HCT116 (cell line): ENCODE measurements around the gene PRKG1. TPM values are rescaled to one million over a fixed set of nuclear protein-coding genes. Genes with fewer than 3 reads are reported as not detected.

Source experiments
- ATAC-seq: fragments of 200-7000 bp; cut with Tn5 transposase; 2 replicates; pipeline ENCODE4 v1.9.1; 2020; ENCODE audit warnings: mild to moderate bottlenecking, moderate library complexity
- BruUV-seq: library from RNA; stranded (reverse); fragments of 400-500 nt; replicated peaks from 2 replicates; lab custom pipeline; 2021; lab: Mats Ljungman, UMichigan
- CTCF ChIA-PET: fragments of 300-600 bp; sonication (Branson Sonifier 250); formaldehyde crosslinking; loops from one replicate; lab custom pipeline; 2021; ENCODE audit warnings: antibody characterized with exemption; lab: Charles Lee
- POLR2A ChIA-PET: fragments of 300-600, 350-600 bp; sonication (Branson Sonifier 250); formaldehyde crosslinking; loops from one replicate; lab custom pipeline; 2021; ENCODE audit warnings: antibody characterized with exemption; lab: Charles Lee
- RAD21 ChIA-PET, 2 experiments: fragments of 300-600 bp; sonication (Branson Sonifier 250); formaldehyde crosslinking; loops; one replicate each; lab custom pipeline; 2023; ENCODE audit warnings: low total read pairs in 2 of 2; ENCODE audit not compliant: uncharacterized antibody in 2 of 2, unreplicated experiment in 2 of 2, low non-redundant PET in 1 of 2; lab: Charles Lee
- DNase-seq: peaks from one replicate; pipeline ENCODE4 v3.0.0-alpha.2; 2010; ENCODE audit warnings: low read depth, low spot score
- H2AFZ ChIP-seq: fragments of 200-600 bp; shearing (Covaris generic), sonication (generic); 2 replicates; pipeline ENCODE4 v1.6.1; 2017; ENCODE audit warnings: low read depth, mixed run types, mixed read lengths, antibody characterized with exemption, low read length; ENCODE audit not compliant: poor library complexity, severe bottlenecking
- H3K27ac ChIP-seq: 2 replicates; pipeline ENCODE4 v1.5.1; 2012; ENCODE audit warnings: low read depth, low read length
- H3K27me3 ChIP-seq: fragments of 200-600 bp; sonication (generic); 2 replicates; pipeline ENCODE4 v1.6.1; 2016; ENCODE audit warnings: mixed run types, low read length, mixed read lengths; ENCODE audit not compliant: insufficient read depth
- H3K36me3 ChIP-seq, 2 experiments: fragments of 200-500 bp in 1 of 2; fragments of 200-600 bp in 1 of 2; sonication (Bioruptor generic) in 1 of 2; sonication (generic) in 1 of 2; 2 replicates each; pipeline versions ENCODE4 v1.5.1 to v1.6.1; 2014 to 2016; ENCODE audit warnings: low read length in 2 of 2, inconsistent platforms in 1 of 2, mixed read lengths in 1 of 2, mixed run types in 1 of 2; ENCODE audit not compliant: insufficient read depth in 2 of 2, control insufficient read depth in 1 of 2
- H3K4me1 ChIP-seq, 2 experiments: fragments of 200-600 bp in 1 of 2; sonication (generic) in 1 of 2; 2 replicates each; pipeline versions ENCODE4 v1.5.1 to v1.6.1; 2012 to 2017; ENCODE audit warnings: low read length in 2 of 2, inconsistent platforms in 1 of 2, mild to moderate bottlenecking in 1 of 2, mixed read lengths in 1 of 2, mixed run types in 1 of 2, moderate library complexity in 1 of 2; ENCODE audit not compliant: insufficient read depth in 2 of 2, control insufficient read depth in 1 of 2
- H3K4me2 ChIP-seq: fragments of 200-600 bp; sonication (generic); 2 replicates; pipeline ENCODE4 v1.6.1; 2017; ENCODE audit warnings: mixed run types, low read length, mixed read lengths
- H3K4me3 ChIP-seq, 2 experiments: fragments of 200-600 bp in 1 of 2; sonication (generic) in 1 of 2; replicated peaks in 1 of 2; 2 replicates each; pipeline ENCODE4 v1.5.1; 2011 to 2016; ENCODE audit warnings: low read length in 2 of 2, control low read depth in 1 of 2, low read depth in 1 of 2, mild to moderate bottlenecking in 1 of 2, mixed read lengths in 1 of 2, mixed run types in 1 of 2
- H3K79me2 ChIP-seq: fragments of 200-600 bp; sonication (generic); 2 replicates; pipeline ENCODE4 v1.6.1; 2017; ENCODE audit warnings: mild to moderate bottlenecking, mixed run types, low read length, moderate library complexity, mixed read lengths; ENCODE audit not compliant: insufficient read depth
- H3K9ac ChIP-seq: fragments of 200-600 bp; sonication (generic); 2 replicates; pipeline ENCODE4 v1.6.1; 2016; ENCODE audit warnings: low read length, mixed read lengths
- H3K9me2 ChIP-seq: fragments of 200-600 bp; sonication (generic), shearing (Covaris generic); 2 replicates; pipeline ENCODE4 v1.6.1; 2017; ENCODE audit warnings: mixed run types, mild to moderate bottlenecking, moderate library complexity; ENCODE audit not compliant: insufficient read depth
- H3K9me3 ChIP-seq, 2 experiments: fragments of 200-500 bp in 1 of 2; fragments of 200-600 bp in 1 of 2; sonication (Bioruptor generic) in 1 of 2; sonication (generic) in 1 of 2; 2 replicates each; pipeline ENCODE4 v1.6.1; 2014 to 2017; ENCODE audit warnings: low read length in 2 of 2, mixed read lengths in 2 of 2, inconsistent platforms in 1 of 2, low read depth in 1 of 2, mild to moderate bottlenecking in 1 of 2, mixed run types in 1 of 2, moderate library complexity in 1 of 2; ENCODE audit not compliant: control insufficient read depth in 1 of 2, insufficient read depth in 1 of 2
- H4K20me1 ChIP-seq: fragments of 200-600 bp; sonication (generic), shearing (Covaris generic); 2 replicates; pipeline ENCODE4 v1.6.1; 2017; ENCODE audit warnings: mixed run types, mild to moderate bottlenecking, moderate library complexity; ENCODE audit not compliant: insufficient read depth
- CEBPB ChIP-seq: IDR thresholded peaks from 2 replicates; pipeline ENCODE4 v1.6.1; 2012; ENCODE audit warnings: low read depth
- EGR1 ChIP-seq: IDR thresholded peaks from 2 replicates; pipeline ENCODE4 v1.6.1; 2012; ENCODE audit warnings: low read depth
- ELF1 ChIP-seq: IDR thresholded peaks from 2 replicates; pipeline ENCODE4 v1.6.1; 2012; ENCODE audit warnings: low read depth, borderline replicate concordance
- EZH2 ChIP-seq: fragments of 200-600 bp; sonication (generic); IDR thresholded peaks from 2 replicates; pipeline ENCODE4 v1.6.1; 2017; ENCODE audit warnings: antibody characterized with exemption, mixed run types
- EZH2phosphoT487 ChIP-seq: fragments of 200-600 bp; IDR thresholded peaks from 2 replicates; pipeline ENCODE4 v1.6.1; 2018; ENCODE audit warnings: antibody characterized with exemption, borderline replicate concordance
- FOSL1 ChIP-seq: IDR thresholded peaks from 2 replicates; pipeline ENCODE4 v1.6.1; 2012; ENCODE audit warnings: low read depth
- JUND ChIP-seq: IDR thresholded peaks from 2 replicates; pipeline ENCODE4 v1.6.1; 2012
- MAX ChIP-seq: IDR thresholded peaks from 2 replicates; pipeline ENCODE4 v1.6.1; 2012
- POLR2AphosphoS5 ChIP-seq: IDR thresholded peaks from 2 replicates; pipeline ENCODE4 v1.6.1; 2011; ENCODE audit warnings: mild to moderate bottlenecking, low read depth, low read length, moderate library complexity
- REST ChIP-seq: IDR thresholded peaks from 2 replicates; pipeline ENCODE4 v1.6.1; 2012; ENCODE audit warnings: low read depth
- TCF7L2 ChIP-seq: IDR thresholded peaks from 2 replicates; pipeline ENCODE4 v1.7.0; 2011; ENCODE audit warnings: borderline replicate concordance, inconsistent platforms; ENCODE audit not compliant: insufficient read depth, insufficient read length; ENCODE audit errors: extremely low read depth
- ZFX ChIP-seq: fragments of 450-650 bp; IDR thresholded peaks from 2 replicates; pipeline ENCODE4 v1.6.1; 2017
- ZNF274 ChIP-seq: fragments of 200-500 bp; sonication (Bioruptor generic); IDR thresholded peaks from 2 replicates; pipeline ENCODE4 v1.6.1; 2014; ENCODE audit warnings: mild to moderate bottlenecking, low read depth, low read length, inconsistent platforms
- intact Hi-C: fragments of 100-400 bp; cut with micrococcal nuclease; formaldehyde crosslinking; loops from 2 replicates; pipeline ENCODE4 v1.10.0; 2022
- total RNA-seq: library from RNA; stranded (reverse); gene quantifications from one replicate; pipeline ENCODE4 v1.2.1, GENCODE V29; 2021; ENCODE audit not compliant: unreplicated experiment
- TF ChIP-seq, protein P1 (sequence below): IDR thresholded peaks from 2 replicates; pipeline ENCODE4 v1.6.1; 2012

The PRKG1 gene
- total RNA-seq, 1 experiment from 2014 or later, result 1.4 TPM

- RAD21 ChIA-PET, result no interaction called here
- POLR2A ChIA-PET, result no interaction called here
- no peak for ATAC-seq
- intact Hi-C loops, result loop anchor here (10.0 kb wide), 1 partner anchor 936 kb away; no protein-coding TSS in a partner anchor
- DNase-seq, result no peak
- H3K27ac ChIP-seq, result no peak overlapping the region
- no peak overlapping the region for H3K9ac ChIP-seq
- H4K20me1 ChIP-seq, result no peaks in the 10 kb centered on the region
- H3K4me3 ChIP-seq, result no peak overlapping the region
- H3K4me1 ChIP-seq, result no peaks in the 10 kb centered on the region
- no peaks in the 10 kb centered on the region for H3K9me3 ChIP-seq
- H2AFZ ChIP-seq, result no peak overlapping the region
- H3K4me2 ChIP-seq, result no peak overlapping the region
- H3K36me3 ChIP-seq, result no peaks in the 10 kb centered on the region
- peaks cover 8% of the 10 kb centered on the region for H3K27me3 ChIP-seq
- no TSS peak for BruUV-seq
- TF ChIP-seq TCF7L2, result no peak
- TF ChIP-seq JUND, result no peak
- TF ChIP-seq EZH2, result no peak
- TF ChIP-seq, protein P1, sequence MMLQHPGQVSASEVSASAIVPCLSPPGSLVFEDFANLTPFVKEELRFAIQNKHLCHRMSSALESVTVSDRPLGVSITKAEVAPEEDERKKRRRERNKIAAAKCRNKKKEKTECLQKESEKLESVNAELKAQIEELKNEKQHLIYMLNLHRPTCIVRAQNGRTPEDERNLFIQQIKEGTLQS, result no peak
- no peak for TF ChIP-seq EZH2phosphoT487
- no peak for TF ChIP-seq ELF1
- no peak for TF ChIP-seq EGR1
- TF ChIP-seq FOSL1, result no peak
- no peak for TF ChIP-seq CEBPB
- no peak for TF ChIP-seq MAX
- TF ChIP-seq REST, result no peak
- TF ChIP-seq ZFX, result no peak
- TF ChIP-seq POLR2AphosphoS5, result no peak
- no peak for TF ChIP-seq ZNF274
- no peaks in the 10 kb centered on the region for H3K9me2 ChIP-seq
- CTCF ChIA-PET, result no interaction called here
- no peaks in the 10 kb centered on the region for H3K79me2 ChIP-seq
Measured at GRCh38 chr10:51950996-51951555, 876.8 kb downstream of the PRKG1 start.
